PC-3 (cell line): ENCODE data around the gene TCP11.

ENCODE experiments used
- EZH2 ChIP-seq: fragments of 300-600 bp; sonication (generic); IDR thresholded peaks from one replicate; pipeline ENCODE4 v1.6.1; 2017; ENCODE audit warnings: antibody characterized with exemption, mild to moderate bottlenecking, low read length; ENCODE audit not compliant: unreplicated experiment
- EZH2phosphoT487 ChIP-seq: fragments of 300-600 bp; sonication (generic); IDR thresholded peaks from 2 replicates; pipeline ENCODE4 v1.6.1; 2018; ENCODE audit warnings: mild to moderate bottlenecking, antibody characterized with exemption, low read length, borderline replicate concordance
- TF ChIP-seq, protein P1 (sequence below): fragments of 300-600 bp; sonication (generic); conservative IDR thresholded peaks from 2 replicates; pipeline ENCODE4 v1.5.1; 2017; ENCODE audit warnings: antibody characterized with exemption, low read depth, mild to moderate bottlenecking, low read length

DNA sequence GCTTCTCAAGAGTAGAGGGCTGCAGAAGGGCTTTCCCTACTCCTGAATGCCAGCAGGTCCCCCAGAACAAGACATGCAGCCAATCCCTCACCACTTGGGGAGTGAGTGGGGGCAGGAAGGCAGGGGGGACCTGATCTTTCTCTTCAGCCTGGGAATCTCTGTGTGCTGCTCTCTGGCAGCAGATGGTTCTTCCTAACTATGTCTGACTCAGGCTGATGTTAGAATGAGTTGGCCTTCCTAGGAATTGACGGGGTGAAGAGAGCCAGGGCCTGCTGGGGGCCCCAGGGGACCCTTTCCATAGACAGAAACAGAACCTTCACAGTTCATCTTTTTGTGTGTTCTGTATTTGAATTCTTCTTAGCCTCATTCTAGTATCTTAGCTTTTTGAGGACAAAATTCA, 29.0 kb upstream of the TCP11 start:
- TF ChIP-seq, protein P1, sequence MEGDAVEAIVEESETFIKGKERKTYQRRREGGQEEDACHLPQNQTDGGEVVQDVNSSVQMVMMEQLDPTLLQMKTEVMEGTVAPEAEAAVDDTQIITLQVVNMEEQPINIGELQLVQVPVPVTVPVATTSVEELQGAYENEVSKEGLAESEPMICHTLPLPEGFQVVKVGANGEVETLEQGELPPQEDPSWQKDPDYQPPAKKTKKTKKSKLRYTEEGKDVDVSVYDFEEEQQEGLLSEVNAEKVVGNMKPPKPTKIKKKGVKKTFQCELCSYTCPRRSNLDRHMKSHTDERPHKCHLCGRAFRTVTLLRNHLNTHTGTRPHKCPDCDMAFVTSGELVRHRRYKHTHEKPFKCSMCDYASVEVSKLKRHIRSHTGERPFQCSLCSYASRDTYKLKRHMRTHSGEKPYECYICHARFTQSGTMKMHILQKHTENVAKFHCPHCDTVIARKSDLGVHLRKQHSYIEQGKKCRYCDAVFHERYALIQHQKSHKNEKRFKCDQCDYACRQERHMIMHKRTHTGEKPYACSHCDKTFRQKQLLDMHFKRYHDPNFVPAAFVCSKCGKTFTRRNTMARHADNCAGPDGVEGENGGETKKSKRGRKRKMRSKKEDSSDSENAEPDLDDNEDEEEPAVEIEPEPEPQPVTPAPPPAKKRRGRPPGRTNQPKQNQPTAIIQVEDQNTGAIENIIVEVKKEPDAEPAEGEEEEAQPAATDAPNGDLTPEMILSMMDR = no peak
- TF ChIP-seq EZH2 (no peak), EZH2phosphoT487 (no peak)
